HL-60 (cell line): ENCODE measurements around the gene MRPS12.

ENCODE experiments used
- CTCF ChIP-seq: IDR thresholded peaks from one replicate; pipeline ENCODE4 v1.5.1; 2011; ENCODE audit warnings: low read length, control low read depth, inconsistent platforms; ENCODE audit not compliant: insufficient read depth
- POLR2AphosphoS5 ChIP-seq: IDR thresholded peaks from 2 replicates; pipeline ENCODE4 v1.6.1; 2012; ENCODE audit warnings: low read depth
- SPI1 ChIP-seq: IDR thresholded peaks from 2 replicates; pipeline ENCODE4 v1.6.1; 2012; ENCODE audit warnings: low read depth, mild to moderate bottlenecking, borderline replicate concordance

DNA sequence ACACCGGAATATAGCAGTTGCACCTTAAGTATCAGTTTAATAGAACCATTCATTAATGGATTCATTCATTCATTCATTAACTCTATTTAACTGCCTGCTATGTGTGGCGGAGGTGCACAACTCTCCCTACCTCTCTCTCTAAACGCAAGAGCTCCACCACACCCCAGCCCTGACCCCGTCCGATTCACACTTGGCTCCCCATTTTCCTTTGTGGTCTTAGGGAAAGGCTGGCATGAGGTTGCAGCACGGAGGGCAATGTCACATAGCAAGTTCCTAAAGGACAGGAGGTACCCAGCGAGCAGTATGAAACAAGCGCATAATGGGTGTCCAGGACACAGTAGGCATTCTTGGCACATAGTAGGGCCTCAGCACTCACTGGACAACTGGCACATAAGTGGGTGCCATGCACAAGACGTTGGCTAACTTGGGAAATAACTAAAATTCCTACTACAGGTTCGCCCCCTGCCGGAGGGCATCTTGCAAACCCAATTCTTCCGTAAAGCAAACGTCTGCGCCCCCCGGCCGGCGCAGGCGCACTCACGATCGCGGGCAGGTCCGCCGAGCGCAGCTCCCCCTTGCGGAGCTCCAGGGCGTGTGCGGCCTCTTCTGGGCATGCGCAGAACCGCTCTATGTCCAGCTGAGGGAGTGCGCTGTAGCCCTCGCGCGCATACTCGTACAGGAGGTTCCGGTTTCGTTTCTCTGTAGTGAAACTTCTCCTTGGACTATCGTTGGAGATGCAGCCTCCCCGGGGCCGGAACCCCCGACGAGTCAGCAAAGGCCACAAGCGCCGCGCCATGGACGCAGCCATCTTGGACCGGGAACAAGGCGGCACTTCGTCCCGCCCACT is 592 bp upstream of the MRPS12 start, which contains the start of gene SARS2:
- TF ChIP-seq CTCF (peak; percentile 93), POLR2AphosphoS5 (peak; percentile 93), SPI1 (no peak)
